ENCODE results near the gene NSMCE4A. TPM values are rescaled to one million over a fixed set of nuclear protein-coding genes. Genes with fewer than 3 reads are reported as not detected.
"Not testable (repeated sequence)": the region's sequence is repeated elsewhere in the genome, so short reads cannot be mapped to it uniquely, and the experiment has no call there.

NSMCE4A gene
- total and polyA plus RNA-seq, 2 of the 4 experiments (the other 2 are of a cell fraction) = 13.4 to 33.2 TPM

DNA sequence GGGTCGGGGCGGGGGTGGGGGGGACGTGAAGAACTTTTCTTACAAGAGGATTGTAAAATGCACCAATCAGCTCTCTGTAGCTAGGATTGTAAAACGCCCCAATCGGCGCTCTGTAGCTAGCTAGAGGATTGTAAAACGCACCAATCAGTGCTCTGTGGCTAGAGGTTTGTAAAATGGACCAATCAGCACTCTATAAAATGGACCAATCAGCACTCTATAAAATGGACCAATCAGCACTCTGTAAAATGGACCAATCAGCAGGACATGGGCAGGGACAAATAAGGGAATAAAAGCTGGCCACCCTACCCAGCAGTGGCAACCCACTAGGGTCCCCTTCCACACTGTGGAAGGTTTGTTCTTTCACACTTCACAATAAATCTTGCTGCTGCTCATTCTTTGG lies 56.2 kb downstream of the NSMCE4A start:
- H3K18ac ChIP-seq (ENCODE audit: low read depth, low read length); intact Hi-C loops (cut with micrococcal nuclease); DNase-seq; H2BK20ac ChIP-seq (ENCODE audit: low read depth, low read length); CTCF ChIA-PET; H2AK9ac ChIP-seq (replicated peaks; ENCODE audit: low read depth, low read length, poor library complexity); H3K4me1 ChIP-seq (ENCODE audit: control insufficient read depth, insufficient read depth, low read length); H2BK5ac ChIP-seq (ENCODE audit: low read depth, low read length, poor library complexity, severe bottlenecking); H3K27me3 ChIP-seq (ENCODE audit: control insufficient read depth, insufficient read depth, low read length); H3K9ac ChIP-seq (ENCODE audit: low read depth, low read length); H3K4ac ChIP-seq (ENCODE audit: low read depth, low read length); H3K9me3 ChIP-seq (ENCODE audit: control insufficient read depth, insufficient read depth, low read length); ATAC-seq (ENCODE audit: low read depth); H3K36me3 ChIP-seq (ENCODE audit: control insufficient read depth, insufficient read depth, low read length); H4K8ac ChIP-seq (ENCODE audit: low read depth in 2 of 2, low read length in 2 of 2); H3K14ac ChIP-seq (replicated peaks; ENCODE audit: low read depth, low read length); H2AK5ac ChIP-seq (ENCODE audit: low read depth, low read length); H4K20me1 ChIP-seq (ENCODE audit: insufficient read depth, low read length); H3K4me3 ChIP-seq (ENCODE audit: insufficient read depth, low read depth, low read length); BruUV-seq (replicated peaks); H3K56ac ChIP-seq (ENCODE audit: extremely low read depth, insufficient read depth, low read length); dilution Hi-C loops (cut with HindIII; ENCODE audit: low sequenced_read_pairs, unreplicated experiment); H2BK15ac ChIP-seq (ENCODE audit: low read depth, low read length); H3K27ac ChIP-seq (ENCODE audit: insufficient read depth, low read length); H2AFZ ChIP-seq (replicated peaks; ENCODE audit: low read length, poor library complexity); POLR2A ChIA-PET (ENCODE audit: unreplicated experiment); H4K91ac ChIP-seq (ENCODE audit: insufficient read depth, low read depth, low read length); H2BK120ac ChIP-seq (ENCODE audit: low read depth, low read length); H3K9me1 ChIP-seq (ENCODE audit: insufficient read depth, low read length); H3K4me2 ChIP-seq (ENCODE audit: low read depth, low read length); in situ Hi-C loops (cut with MboI; ENCODE audit: low sequenced_read_pairs); H3K23ac ChIP-seq (ENCODE audit: low read depth, low read length); H4K5ac ChIP-seq (ENCODE audit: low read depth, low read length): not testable (repeated sequence)
- H3K79me1 ChIP-seq (ENCODE audit: low read depth in 1 of 2, low read length in 2 of 2) = peaks cover 16 to 18% of the 10 kb centered on the region in 2 experiments
- no CpG with 5 or more reads among the region's 7 CpGs for WGBS, 2 experiments (ENCODE audit: extremely low coverage in 2 of 2, insufficient read length in 1 of 2)

Data from IMR-90 (cell line).